ENCODE measurements around the gene SPATA9. TPM values are rescaled to one million over a fixed set of nuclear protein-coding genes. Genes with fewer than 3 reads are reported as not detected.

SPATA9 gene, protein sequence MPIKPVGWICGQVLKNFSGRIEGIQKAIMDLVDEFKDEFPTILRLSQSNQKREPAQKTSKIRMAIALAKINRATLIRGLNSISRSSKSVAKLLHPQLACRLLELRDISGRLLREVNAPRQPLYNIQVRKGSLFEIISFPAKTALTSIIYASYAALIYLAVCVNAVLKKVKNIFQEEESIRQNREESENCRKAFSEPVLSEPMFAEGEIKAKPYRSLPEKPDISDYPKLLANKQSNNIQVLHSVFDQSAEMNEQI
- total RNA-seq, result 0.48 and 0.65 TPM in 2 replicates

DNA sequence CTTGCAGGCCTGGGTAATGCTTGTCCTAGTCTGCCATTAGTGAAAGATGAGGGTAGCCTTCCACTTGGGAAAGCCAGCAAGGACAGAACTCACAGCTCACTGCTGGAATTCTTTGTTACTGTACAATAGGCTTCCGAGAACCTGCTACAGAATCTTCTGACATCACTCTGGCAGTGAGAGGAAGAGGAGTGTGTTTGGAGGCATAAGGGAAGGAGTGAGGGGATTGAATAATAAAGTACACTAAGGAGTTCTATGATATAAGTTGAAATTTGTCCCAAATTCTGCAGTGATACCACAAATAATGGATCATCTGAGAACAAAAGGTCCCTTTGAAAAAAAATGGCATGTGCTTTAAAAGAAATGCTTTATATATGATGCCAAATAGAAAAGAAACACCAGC, at the start of gene SPATA9:
SPATA9 (minus strand) TSS at position 101 of the 400 bp plus-strand sequence. CDS start 137 bp downstream, outside the sequence.

GRCh38 chr5:95730730-95731570, 48.2 kb upstream of the SPATA9 start, which contains the start of gene RHOBTB3:
RHOBTB3 (plus strand) TSS chr5:95731336; CDS start chr5:95731683, 347 bp downstream.

DNA sequence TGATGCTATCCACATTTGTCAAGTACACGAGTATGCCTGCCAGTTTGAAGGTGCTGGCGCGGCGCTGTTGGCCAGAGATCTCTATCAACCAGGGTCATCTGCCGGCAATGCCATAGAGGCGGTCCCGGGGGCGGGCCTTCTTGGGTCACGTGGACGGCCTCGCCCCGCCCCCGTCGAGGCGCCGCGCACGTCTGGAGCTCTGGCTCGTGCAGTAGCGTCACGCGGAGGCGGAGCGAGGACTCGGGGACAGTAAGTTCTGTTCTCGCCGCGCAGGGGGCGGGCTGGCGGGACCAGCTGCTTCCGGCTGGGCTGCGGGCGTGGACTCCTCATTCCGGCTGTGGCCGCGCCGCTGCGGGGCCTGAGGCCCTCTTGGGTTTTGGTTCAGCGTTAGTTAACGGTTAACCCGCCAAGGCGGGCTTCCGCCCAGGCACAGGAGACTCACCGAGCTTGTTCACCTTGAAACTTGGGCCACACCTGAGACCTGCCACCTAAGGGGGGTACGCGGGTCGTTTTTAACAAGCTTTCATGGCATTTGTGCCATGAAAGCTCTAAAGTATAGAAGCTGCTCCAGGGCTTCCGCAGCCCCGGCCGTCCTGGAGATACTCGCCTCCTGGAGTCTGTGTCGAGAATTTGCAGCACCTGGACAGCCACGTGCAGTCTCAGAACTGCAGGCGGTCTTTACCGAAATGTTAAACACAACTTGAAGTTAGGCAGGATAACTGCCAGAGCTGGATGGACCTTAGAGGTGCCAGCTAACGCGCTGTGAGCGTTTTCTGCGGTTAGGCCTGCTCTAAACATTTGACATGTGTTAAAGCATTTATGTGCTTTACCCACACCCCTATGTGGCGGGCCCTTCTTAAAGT, 36.0 kb downstream of the SPATA9 start, which contains the start of gene RFESD:
RFESD (plus strand) TSS at position 209 of the 863 bp plus-strand sequence. CDS start 5,495 bp downstream, outside the sequence.

DNA sequence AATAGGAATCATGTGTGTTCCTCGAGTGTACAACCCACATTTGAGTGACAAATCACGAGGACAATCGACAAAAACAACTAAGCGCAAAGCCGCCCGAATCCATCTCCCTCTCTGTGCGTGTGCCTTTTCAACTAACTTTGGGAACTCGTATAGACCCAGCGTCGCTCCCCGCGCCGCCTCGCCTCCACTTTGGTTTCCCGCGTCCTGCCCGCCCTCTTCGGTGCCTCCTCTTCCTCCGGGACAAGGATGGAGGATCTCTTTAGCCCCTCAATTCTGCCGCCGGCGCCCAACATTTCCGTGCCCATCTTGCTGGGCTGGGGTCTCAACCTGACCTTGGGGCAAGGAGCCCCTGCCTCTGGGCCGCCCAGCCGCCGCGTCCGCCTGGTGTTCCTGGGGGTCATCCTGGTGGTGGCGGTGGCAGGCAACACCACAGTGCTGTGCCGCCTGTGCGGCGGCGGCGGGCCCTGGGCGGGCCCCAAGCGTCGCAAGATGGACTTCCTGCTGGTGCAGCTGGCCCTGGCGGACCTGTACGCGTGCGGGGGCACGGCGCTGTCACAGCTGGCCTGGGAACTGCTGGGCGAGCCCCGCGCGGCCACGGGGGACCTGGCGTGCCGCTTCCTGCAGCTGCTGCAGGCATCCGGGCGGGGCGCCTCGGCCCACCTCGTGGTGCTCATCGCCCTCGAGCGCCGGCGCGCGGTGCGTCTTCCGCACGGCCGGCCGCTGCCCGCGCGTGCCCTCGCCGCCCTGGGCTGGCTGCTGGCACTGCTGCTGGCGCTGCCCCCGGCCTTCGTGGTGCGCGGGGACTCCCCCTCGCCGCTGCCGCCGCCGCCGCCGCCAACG, 62.5 kb downstream of the SPATA9 start, which contains the start of gene GPR150:
GPR150 (plus strand) TSS at position 58 of the 840 bp plus-strand sequence; CDS start at position 247, 189 bp downstream.

Other genes with a start within 250 kb of the SPATA9 start
- gene SKIC3, start 128.0 kb downstream of the SPATA9 start, total RNA-seq, result 120 and 129 TPM in 2 replicates
- 4.6 and 7.9 TPM in 2 replicates for gene ARSK, start 127.9 kb downstream of the SPATA9 start, total RNA-seq
- 0.29 and 0.33 TPM in 2 replicates for gene GPR150, start 62.9 kb downstream of the SPATA9 start, total RNA-seq
- gene RFESD, start 36.2 kb downstream of the SPATA9 start, total RNA-seq, result 0.65 and 1.4 TPM in 2 replicates
- gene RHOBTB3, start 48.3 kb upstream of the SPATA9 start, total RNA-seq, result 52.3 and 66.3 TPM in 2 replicates
- gene GLRX, start 139.7 kb upstream of the SPATA9 start, total RNA-seq, result 12.4 and 21.3 TPM in 2 replicates